Measurements from ENCODE around the gene GPRIN3.
"Not testable (repeated sequence)": the region's sequence is repeated elsewhere in the genome, so short reads cannot be mapped to it uniquely, and the experiment has no call there.

Gene GPRIN3

GRCh38 chr4:89204624-89205023, 103.0 kb downstream of the GPRIN3 start:
- H3K36me3 Mint-ChIP-seq, result no peaks in the 10 kb centered on the region
- H3K4me3 Mint-ChIP-seq, result no peak overlapping the region
- peaks cover 4% of the 10 kb centered on the region for H3K27me3 Mint-ChIP-seq
- H3K9me3 Mint-ChIP-seq, result no peaks in the 10 kb centered on the region
- no peaks in the 10 kb centered on the region for H3K4me1 Mint-ChIP-seq
- no peak overlapping the region for H3K27ac Mint-ChIP-seq

GRCh38 chr4:89203902-89204301, 103.7 kb downstream of the GPRIN3 start:
- Mint-ChIP-seq H3K9me3 (no peaks in the 10 kb centered on the region), H3K4me1 (no peaks in the 10 kb centered on the region), H3K4me3 (no peak overlapping the region), H3K27ac (no peak overlapping the region), H3K27me3 (peaks cover 4% of the 10 kb centered on the region), H3K36me3 (no peaks in the 10 kb centered on the region)

- not testable (repeated sequence) for H3K4me3 Mint-ChIP-seq, H3K9me3 Mint-ChIP-seq, H3K27ac Mint-ChIP-seq, H3K36me3 Mint-ChIP-seq, H3K4me1 Mint-ChIP-seq, H3K27me3 Mint-ChIP-seq
Observed at GRCh38 chr4:89199394-89199793, 108.2 kb downstream of the GPRIN3 start.

GRCh38 chr4:89197920-89198319, 109.7 kb downstream of the GPRIN3 start:
- Mint-ChIP-seq H3K27me3 (peaks cover 5% of the 10 kb centered on the region), H3K9me3 (no peaks in the 10 kb centered on the region), H3K4me3 (no peak overlapping the region), H3K36me3 (no peaks in the 10 kb centered on the region), H3K4me1 (no peaks in the 10 kb centered on the region), H3K27ac (no peak overlapping the region)

GRCh38 chr4:89196745-89197144, 110.9 kb downstream of the GPRIN3 start:
- Mint-ChIP-seq H3K9me3 (no peaks in the 10 kb centered on the region), H3K27ac (no peak overlapping the region), H3K27me3 (peaks cover 8% of the 10 kb centered on the region), H3K36me3 (no peaks in the 10 kb centered on the region), H3K4me1 (no peaks in the 10 kb centered on the region), H3K4me3 (no peak overlapping the region)

GRCh38 chr4:89196056-89196674, 111.4 kb downstream of the GPRIN3 start:
- Mint-ChIP-seq H3K36me3 (no peaks in the 10 kb centered on the region), H3K4me3 (no peak overlapping the region), H3K9me3 (no peaks in the 10 kb centered on the region), H3K27me3 (peaks cover 7% of the 10 kb centered on the region), H3K27ac (no peak overlapping the region), H3K4me1 (no peaks in the 10 kb centered on the region)

- H3K4me3 Mint-ChIP-seq, result no peak overlapping the region
Observed at GRCh38 chr4:89193843-89194242, 113.8 kb downstream of the GPRIN3 start.

More at GRCh38 chr4:89193843-89194242, 113.8 kb downstream of the GPRIN3 start:
- Mint-ChIP-seq H3K9me3 (no peaks in the 10 kb centered on the region), H3K27ac (no peak overlapping the region), H3K36me3 (no peaks in the 10 kb centered on the region), H3K27me3 (peaks cover 20% of the 10 kb centered on the region), H3K4me1 (no peaks in the 10 kb centered on the region)

Measured in activated naive CD4-positive, alpha-beta T cell treated with anti-CD3 and anti-CD28 coated beads, Interleukin-2, amount 50 U/mL, for 24 hours (primary cell).